NCI-H345 treated with DMSO at 0.1 percent for 48 hours (cell line): Measurements from ENCODE around the gene MRPS35.
"Not testable (repeated sequence)": the region's sequence is repeated elsewhere in the genome, so short reads cannot be mapped to it uniquely, and the experiment has no call there.

Experiments used
- DNase-seq: peaks from one replicate; lab custom pipeline; 2025; ENCODE audit not compliant: unreplicated experiment; lab: John Stamatoyannopoulos, UW

MRPS35 gene

GRCh38 chr12:27707216-27707615, 3.4 kb upstream of the MRPS35 start:
- no peak for DNase-seq

GRCh38 chr12:27709212-27709931, 1.3 kb upstream of the MRPS35 start:
- no peak for DNase-seq

GRCh38 chr12:27709932-27710591, 570 bp upstream of the MRPS35 start:
- DNase-seq: peak; percentile 85

GRCh38 chr12:27711317-27711682, 668 bp downstream of the MRPS35 start:
- DNase-seq: peak; percentile 24

GRCh38 chr12:27711967-27712366, 1.3 kb downstream of the MRPS35 start:
- DNase-seq: no peak

- DNase-seq: no peak
Measured at GRCh38 chr12:27723212-27723611, 12.6 kb downstream of the MRPS35 start.

GRCh38 chr12:27730097-27730588, 19.5 kb downstream of the MRPS35 start:
- no peak for DNase-seq

- no peak for DNase-seq
Measured at GRCh38 chr12:27732281-27732680, 21.6 kb downstream of the MRPS35 start.

- peak; percentile 15 for DNase-seq
Measured at GRCh38 chr12:27733052-27733656, 22.5 kb downstream of the MRPS35 start.

- no peak for DNase-seq
Measured at GRCh38 chr12:27733791-27734190, 23.2 kb downstream of the MRPS35 start.

GRCh38 chr12:27734321-27734720, 23.7 kb downstream of the MRPS35 start:
- not testable (repeated sequence) for DNase-seq

- no peak for DNase-seq
Measured at GRCh38 chr12:27743601-27744000, 33.0 kb downstream of the MRPS35 start.

- not testable (repeated sequence) for DNase-seq
Measured at GRCh38 chr12:27745734-27746133, 35.1 kb downstream of the MRPS35 start.

- no peak for DNase-seq
Measured at GRCh38 chr12:27747111-27747820, 36.6 kb downstream of the MRPS35 start.

- DNase-seq: no peak
Measured at GRCh38 chr12:27751386-27752047, 40.9 kb downstream of the MRPS35 start.

- no peak for DNase-seq
Measured at GRCh38 chr12:27754795-27755194, 44.2 kb downstream of the MRPS35 start.

- no peak for DNase-seq
Measured at GRCh38 chr12:27756670-27757195, 46.1 kb downstream of the MRPS35 start.

- DNase-seq: no peak
Measured at GRCh38 chr12:27762757-27763156, 52.1 kb downstream of the MRPS35 start.

- no peak for DNase-seq
Measured at GRCh38 chr12:27766587-27766986, 56.0 kb downstream of the MRPS35 start.

GRCh38 chr12:27769142-27769673, 58.6 kb downstream of the MRPS35 start:
- DNase-seq: no peak
